HCEC 1CT (cell line): Measurements from ENCODE around the gene EYA3.

Experiments
- DNase-seq: peaks from one replicate; pipeline ENCODE4 v3.0.0-alpha.2; 2017

Gene EYA3

DNA sequence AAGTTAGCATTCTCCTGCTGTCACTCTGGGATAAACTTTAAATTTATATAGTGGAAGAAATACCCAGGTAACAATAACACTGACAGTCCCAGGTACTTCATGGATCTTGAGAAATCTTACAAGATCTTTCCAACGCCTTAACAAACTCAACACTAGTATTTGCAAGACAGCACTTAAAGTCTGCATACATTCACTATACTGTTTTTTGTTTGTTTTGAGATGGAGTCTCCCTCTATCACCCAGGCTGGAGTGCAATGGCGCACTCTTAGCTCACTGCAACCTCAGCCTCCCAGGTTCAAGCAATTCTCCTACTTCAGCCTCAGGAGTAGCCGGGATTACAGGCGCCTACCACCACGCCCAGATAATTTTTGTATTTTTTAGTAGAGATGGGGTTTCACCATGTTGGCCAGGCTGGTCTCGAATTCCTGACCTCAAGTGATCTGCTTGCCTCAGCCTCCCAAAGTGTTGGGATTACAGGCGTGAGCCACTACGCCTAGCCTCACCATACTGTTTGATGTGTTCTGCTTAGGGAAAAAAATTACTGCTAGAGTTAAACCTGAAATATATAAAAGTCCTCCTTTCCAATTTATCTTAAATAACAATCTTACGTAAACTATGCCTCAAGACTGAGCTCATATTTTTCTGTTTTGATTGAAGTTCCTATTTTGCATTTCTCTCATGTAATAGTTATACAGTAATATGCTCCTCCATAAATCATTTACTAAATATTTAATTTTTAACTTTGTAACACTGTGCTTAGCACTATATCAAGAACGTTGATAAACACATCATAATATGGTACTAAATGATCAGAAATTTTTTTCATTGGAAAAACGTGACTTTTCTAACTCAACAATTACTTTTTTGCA, 17.5 kb downstream of the EYA3 start:
- DNase-seq, result no peak

DNA sequence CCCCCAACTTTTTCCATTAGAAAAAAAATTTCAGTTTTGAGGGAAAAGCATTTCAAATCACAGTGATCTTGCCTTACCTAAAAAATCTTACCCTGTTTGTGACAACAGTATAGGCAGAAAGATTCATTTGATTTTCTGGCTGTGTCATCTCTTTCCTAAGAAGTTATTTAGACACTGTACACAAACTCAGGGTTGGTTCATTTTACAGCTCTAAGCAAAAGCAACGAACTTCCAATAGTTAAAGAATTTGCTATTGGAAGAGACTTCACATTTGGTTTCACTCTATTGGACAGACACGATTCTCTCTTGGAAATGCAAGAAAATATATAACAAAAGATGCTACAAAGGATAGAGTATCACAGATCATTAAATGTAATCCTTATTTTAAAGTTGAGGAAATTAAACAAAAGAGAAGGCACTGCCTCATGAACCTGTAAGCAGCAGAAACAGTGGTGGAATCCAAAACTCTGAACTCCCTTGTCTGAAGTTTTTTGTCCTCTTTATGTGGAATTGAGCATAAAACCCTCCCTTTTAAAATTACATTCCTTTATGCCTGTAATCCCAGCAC, 20.8 kb downstream of the EYA3 start:
- peak; percentile 26 for DNase-seq

- peak; percentile 39 for DNase-seq
Measured at GRCh38 chr1:28066393-28067154, 21.8 kb downstream of the EYA3 start.

DNA sequence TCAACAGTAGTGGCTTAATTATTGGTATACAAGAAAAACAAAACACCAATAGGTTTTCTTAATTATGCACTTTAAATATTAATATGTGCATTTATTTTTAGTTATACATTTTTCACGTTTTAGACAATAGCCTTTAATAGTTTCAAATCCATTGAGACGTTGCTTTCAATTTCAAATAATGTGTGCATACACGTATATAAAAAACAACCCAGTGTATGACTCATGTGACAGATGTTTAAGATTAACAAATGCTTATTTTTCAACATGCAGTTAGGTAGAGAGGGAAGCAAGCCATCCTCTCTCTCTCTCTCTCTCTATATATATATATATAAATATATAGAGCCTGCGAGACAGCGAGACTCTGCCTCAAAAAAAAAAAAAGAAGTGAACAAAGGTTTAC, 24.3 kb downstream of the EYA3 start:
- peak; percentile 78 for DNase-seq

DNA sequence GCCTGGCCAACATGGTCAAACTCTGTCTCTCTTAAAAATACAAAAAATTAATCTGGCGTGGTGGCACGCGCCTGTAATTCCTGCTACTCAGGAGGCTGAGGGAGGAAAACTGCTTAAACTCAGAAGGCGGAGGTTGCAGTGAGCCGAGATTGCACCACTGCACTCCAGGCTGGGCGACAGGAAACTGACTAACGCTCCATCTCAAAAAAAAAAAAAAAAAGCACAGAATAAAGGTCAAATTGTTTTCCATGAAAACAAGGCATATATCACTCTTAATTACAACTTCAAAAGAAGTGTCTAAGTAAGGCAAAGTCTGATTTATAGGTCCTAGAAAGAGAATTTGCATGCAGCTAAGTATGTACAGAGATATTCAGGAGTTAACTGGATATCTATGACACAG, 25.6 kb downstream of the EYA3 start:
- DNase-seq, result peak; percentile 60

DNA sequence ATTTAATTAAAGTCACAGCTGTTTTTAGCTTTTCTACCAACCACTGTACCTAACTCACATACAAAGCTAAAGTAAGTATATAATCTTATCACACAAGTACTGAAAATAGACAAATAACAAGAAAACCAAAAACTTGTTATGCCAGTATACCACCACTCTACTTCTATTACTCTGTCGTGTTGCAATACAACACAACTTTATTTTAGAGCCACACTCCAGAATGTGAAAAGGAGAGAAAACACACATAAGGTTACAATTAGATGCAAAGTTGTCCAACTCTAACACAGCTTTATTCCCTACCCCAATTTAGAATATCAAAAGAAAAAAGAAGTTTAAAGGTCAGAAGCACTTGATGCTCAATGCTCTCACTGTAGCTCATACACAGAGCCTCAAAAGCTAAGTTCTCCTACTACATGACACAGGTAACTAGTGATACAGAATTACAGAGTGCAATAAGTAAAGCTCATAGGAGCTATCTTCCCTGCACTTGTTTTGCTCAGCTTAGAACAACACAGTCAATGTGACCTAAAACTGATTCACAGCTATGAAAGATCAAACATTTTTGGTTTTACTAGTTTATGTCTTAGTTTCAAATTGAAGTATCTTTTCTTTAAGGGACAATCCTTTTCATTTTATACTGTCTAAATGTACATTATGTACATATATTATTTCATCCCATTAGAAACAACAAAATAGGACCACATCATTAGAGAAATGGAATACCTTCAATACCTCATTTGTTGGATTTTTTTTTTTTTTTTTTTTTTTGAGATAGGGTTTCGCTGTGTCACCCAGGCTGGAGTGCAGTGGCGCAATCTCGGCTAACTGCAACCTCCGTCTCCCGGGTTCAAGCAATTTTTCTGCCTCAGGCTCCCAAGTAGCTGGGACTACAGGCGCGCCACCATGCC, 29.2 kb downstream of the EYA3 start:
- DNase-seq, result no peak

- no peak for DNase-seq
Measured at GRCh38 chr1:28058168-28058567, 30.2 kb downstream of the EYA3 start.

- DNase-seq, result no peak
Measured at GRCh38 chr1:28056129-28056925, 32.1 kb downstream of the EYA3 start.

DNA sequence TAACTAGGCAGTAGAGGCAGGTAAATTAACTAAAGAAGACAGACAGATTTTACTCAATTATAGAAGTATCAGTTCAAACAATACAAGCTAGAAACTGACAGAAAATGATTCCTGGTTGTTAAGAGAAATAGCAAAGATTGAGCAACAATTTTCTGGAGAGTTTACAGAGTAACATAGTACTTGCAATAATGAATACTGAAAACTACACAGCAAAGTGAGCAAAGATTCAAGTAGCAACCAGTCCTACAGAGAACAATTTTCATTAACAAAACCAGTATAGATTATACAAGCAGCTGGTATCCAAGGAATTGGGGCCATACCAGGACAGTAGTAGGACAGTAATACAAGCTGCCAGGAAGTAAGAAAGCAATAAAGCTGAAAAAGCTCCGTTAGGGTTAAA, 37.6 kb downstream of the EYA3 start:
- no peak for DNase-seq

DNA sequence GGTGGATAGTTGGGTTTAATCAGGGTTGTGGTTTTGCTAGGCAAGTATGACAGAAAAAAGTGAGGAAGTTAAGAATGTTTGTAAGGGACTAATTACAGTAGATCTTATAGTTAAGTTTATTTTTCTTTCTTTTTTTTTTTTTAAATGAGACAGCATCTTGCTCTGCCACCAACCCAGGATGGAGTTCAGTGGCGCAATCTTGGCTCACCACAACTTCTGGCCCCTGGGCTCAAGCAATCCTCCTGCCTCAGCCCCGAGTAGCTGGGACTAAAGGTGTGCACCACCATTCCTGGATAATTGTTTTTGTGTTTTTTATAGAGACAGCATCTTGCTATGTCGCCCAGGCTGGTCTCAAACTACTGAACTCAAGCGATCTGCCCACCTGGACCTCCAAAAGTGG, 41.7 kb downstream of the EYA3 start:
- DNase-seq, result no peak

- DNase-seq, result no peak
Measured at GRCh38 chr1:28045777-28046176, 42.6 kb downstream of the EYA3 start.

DNA sequence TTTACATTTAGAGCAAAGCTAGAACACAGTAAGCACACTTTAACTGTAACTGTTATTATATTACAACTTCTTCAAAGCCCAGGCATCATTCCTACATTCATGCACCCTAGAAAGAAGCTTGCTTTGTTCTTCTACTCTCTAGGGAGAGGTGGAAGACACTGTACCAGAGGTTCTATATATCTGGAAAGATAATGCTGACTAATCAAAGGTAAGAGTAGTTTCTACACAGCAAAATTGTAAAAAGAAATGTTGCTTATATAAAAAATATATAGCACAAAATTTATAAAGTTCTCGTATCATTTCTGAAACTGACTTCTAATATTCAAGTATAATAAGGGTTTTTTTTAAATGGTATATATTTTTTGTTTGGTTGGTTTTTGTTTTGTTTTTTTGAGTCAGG, 44.0 kb downstream of the EYA3 start:
- no peak for DNase-seq

DNA sequence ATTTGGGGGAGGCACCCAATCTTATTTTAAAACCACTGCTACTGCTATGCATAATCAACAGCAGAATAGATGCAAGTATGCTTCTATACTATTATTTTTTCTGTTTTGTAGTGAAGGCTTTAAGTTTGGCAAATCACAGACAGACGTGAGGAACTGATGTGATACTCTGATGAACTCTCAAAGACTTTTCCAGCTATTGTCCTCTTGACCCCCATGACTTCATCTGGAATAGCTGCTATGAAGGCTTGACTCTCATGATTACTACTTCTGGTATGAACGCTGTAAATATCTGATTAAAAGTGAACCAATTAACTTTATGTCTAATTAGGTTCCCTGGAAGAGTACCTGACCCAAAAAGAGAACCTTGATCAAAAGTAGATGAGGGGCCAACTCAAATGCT, 49.1 kb downstream of the EYA3 start:
- no peak for DNase-seq

- no peak for DNase-seq
Measured at GRCh38 chr1:28037946-28038345, 50.5 kb downstream of the EYA3 start.

DNA sequence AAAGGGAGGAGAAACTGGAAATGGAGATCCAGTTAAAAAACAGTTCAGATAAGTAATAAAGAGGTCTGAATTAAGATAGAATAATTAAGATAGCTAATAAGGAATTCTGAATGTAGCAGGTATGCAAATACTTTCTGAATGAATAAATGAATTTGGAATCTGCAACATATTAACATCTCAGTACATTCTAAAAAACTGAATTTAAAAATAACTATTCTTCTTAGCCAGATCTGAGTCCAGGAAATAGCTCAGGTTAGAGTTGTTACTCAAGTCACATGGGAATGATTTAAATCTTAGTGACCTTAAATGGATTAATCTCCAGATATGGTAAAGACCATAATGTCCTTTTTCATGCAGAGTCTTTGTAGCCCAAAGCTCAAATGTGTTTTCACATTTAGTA, 51.2 kb downstream of the EYA3 start:
- DNase-seq, result no peak

DNA sequence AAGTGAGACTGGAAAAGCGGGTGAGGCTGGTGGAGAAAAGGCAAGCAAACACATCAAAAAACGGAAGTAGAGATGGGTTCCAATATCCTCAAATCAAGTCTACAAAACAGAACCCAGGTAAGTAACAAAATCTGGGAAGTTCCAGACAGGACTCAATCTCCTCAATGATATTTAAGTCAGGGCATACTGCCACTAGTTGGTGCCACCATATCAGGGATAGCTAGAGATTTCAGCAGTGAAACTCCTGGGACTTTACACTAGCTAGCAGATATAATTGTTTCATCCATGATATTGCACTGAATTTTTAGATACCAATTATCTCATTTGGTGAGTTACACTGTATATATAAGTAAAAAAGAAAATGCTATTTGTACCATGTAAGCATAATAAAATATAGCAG, 52.0 kb downstream of the EYA3 start:
- DNase-seq, result no peak

- DNase-seq, result no peak
Measured at GRCh38 chr1:28035420-28035819, 53.0 kb downstream of the EYA3 start.

GRCh38 chr1:28032281-28032680, 56.1 kb downstream of the EYA3 start:
- no peak for DNase-seq

DNA sequence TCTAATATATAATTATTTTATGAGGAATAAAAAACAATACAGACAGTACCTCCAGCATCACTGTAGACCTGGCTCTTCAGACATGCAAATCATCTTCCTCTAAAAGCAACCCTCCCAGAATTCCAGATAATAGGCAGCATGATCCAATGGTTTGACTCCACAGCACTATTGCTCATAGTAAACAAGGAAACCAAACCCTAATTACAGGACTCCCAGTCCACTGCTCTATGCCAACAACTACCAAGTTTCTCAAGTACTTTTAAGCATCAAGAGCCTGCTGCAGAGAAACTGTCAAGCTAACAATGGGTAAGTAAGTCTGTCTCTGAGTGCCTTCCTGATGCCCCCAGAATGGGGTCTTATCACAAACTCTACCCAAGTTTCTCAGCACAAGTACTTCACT, 57.2 kb downstream of the EYA3 start:
- DNase-seq, result no peak

GRCh38 chr1:28028873-28029654, 59.3 kb downstream of the EYA3 start:
- DNase-seq, result peak; percentile 19

DNA sequence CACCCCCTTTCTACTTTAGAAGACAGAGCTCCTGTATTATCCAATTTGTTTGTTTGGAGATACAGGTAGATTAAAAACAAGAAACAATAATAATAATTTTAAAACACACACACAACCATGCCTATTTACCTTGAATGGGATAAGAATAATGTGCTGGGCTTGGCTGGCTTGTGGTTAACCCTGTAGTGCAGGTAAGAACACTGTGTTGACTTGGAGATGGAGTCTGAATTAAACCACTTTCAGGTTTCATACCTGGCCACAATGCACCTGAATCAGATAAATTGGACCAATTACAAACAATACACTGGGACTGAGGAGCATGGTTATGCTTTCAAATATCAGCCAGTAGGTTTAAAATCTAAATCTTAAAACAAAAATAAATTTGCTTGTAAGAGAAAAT, 60.8 kb downstream of the EYA3 start:
- no peak for DNase-seq
